Adrenal gland (tissue), 5 donors: ENCODE measurements around the gene PEX16.

ENCODE experiments used
- CTCF ChIP-seq, 6 experiments: fragments of 450-650 bp in 4 of 6; fragments of 200-600 bp in 2 of 6; sonication (generic) in 1 of 6; IDR thresholded peaks; 1 replicate in 5 of 6; 2 replicates in 1 of 6; pipeline versions ENCODE4 v1.5.1 to v1.8.0; 2016 to 2021; ENCODE audit warnings: antibody characterized with exemption in 6 of 6, mild to moderate bottlenecking in 2 of 6, moderate library complexity in 1 of 6
- POLR2A ChIP-seq, 2 donors: fragments of 450-650 bp; IDR thresholded peaks; one replicate each; pipeline ENCODE4 v1.6.1; 2017; ENCODE audit warnings: antibody characterized with exemption in 2 of 2, mild to moderate bottlenecking in 2 of 2, moderate library complexity in 1 of 2
- donor health status: DM: no; HTN: no; CAD: no.

- no peak for TF ChIP-seq CTCF (IDR thresholded peaks at IDR 0.05)
- TF ChIP-seq POLR2A (IDR thresholded peaks at IDR 0.05): no peak
Measured at GRCh38 chr11:45907911-45908370, 9.7 kb downstream of the PEX16 start.
